SK-N-SH (cell line): ENCODE measurements around the gene CYP46A1.

ENCODE experiments used
- CTCF ChIP-seq: fragments of 200-600 bp; sonication (generic); IDR thresholded peaks from 2 replicates; pipeline ENCODE4 v1.6.1; 2017; ENCODE audit warnings: antibody characterized with exemption, mild to moderate bottlenecking, moderate library complexity
- EP300 ChIP-seq, 2 experiments: IDR thresholded peaks; 2 replicates each; pipeline versions ENCODE4 v1.4.0 to v1.6.1; 2012; ENCODE audit warnings: borderline replicate concordance in 1 of 2, low read depth in 1 of 2, low read length in 1 of 2
- FOXM1 ChIP-seq: IDR thresholded peaks from 2 replicates; pipeline ENCODE4 v1.4.0; 2012; ENCODE audit warnings: low read depth, mild to moderate bottlenecking
- JUND ChIP-seq: IDR thresholded peaks from 2 replicates; pipeline ENCODE4 v1.4.0; 2012
- MXI1 ChIP-seq: IDR thresholded peaks from 2 replicates; pipeline ENCODE4 v1.6.1; 2012; ENCODE audit warnings: mild to moderate bottlenecking, low read depth, low read length, improper control_type of control experiment

- TF ChIP-seq FOXM1 = no peak
- no peak for TF ChIP-seq MXI1
- no peak for TF ChIP-seq CTCF
- no peak for TF ChIP-seq JUND
- TF ChIP-seq EP300 (IDR thresholded peaks at IDR 0.05; ENCODE audit: borderline replicate concordance in 1 of 2, low read depth in 1 of 2, low read length in 1 of 2) = no peak
Observed at GRCh38 chr14:99730876-99731546, 46.9 kb downstream of the CYP46A1 start.
